CD4-positive, alpha-beta T cell treated with Interleukin-4 for 1 hour (primary cell): ENCODE results near the gene PDE5A.

Experiments
- DNase-seq, 2 donors: peaks; one replicate each; pipeline ENCODE4 v3.0.0-alpha.2; 2020 to 2022

PDE5A gene

DNA sequence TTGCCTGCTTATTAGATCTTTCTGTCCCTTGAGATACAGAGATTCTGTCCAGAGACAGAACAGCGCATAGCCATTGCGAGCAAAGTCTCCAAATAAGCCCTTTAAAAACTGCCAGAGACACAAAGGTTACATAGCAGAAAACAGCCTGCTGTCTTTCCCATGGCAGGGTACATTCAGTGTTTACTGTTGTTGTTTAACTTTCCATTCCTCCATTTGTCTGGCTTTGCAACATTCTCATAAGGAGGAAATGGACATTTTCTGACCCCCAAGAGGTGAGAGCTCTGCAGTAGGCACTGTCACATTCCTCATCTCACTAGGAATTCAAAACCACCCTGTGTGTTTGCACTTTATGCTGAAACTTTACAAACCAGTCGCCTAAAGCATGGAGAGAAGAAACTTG lies 48.3 kb downstream of the PDE5A start:
- DNase-seq = no peak

DNA sequence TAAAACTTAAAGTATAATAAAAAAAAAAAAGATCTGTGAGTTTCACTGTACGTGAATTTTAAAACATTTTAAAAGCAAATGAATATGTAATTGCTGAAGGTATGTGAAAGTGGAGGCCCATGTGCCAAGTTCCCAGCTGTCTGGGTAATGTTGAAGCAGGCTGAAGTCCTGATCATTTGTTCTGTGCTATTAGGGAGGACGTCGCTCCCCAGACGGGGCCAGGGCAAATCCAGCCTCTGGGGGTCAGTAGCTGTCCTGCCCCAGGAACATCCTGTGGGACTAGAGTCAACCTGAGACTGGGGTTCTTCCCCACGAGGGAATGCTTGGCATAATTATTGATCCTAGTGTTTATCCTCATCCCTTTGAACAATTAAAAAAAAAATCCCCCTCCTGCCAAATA lies 48.8 kb downstream of the PDE5A start:
- DNase-seq = no peak

DNA sequence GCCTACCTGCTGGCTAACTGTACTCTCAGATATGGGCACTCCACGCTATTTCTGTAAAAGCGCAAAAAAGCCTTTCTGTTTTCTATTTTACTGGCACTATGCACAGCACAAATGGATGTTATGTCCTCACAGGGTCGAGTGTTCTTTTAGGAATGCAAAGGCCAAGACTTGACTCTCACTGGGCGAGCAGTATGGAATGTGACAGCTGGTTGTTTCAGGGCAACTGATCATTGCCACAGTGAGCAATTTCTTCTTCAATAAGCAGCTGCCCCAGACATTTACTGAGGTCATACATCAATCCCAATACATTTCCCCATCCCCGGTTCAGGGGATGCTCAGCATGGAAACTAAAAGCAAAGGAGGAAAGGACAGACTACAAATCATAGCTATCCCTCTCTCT lies 58.2 kb downstream of the PDE5A start:
- DNase-seq = no peak

DNA sequence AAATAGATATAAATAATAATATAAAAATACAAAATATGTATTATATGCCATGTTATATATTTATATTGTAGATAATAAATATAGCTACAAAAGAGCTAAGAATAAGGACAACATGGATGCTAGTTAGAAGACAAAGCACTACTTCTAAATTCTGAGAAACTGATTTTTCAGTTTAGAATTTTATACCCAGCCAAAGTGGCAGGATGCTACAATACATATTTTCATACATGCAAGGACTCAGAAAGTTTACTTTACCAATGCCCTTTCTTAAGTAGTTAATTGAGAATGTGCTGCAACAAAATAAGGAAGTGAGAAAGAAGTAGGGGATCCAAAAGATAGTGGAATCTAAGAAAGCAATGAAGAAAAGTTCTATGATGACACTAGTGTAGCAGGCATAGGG lies 64.5 kb downstream of the PDE5A start:
- no peak for DNase-seq

DNA sequence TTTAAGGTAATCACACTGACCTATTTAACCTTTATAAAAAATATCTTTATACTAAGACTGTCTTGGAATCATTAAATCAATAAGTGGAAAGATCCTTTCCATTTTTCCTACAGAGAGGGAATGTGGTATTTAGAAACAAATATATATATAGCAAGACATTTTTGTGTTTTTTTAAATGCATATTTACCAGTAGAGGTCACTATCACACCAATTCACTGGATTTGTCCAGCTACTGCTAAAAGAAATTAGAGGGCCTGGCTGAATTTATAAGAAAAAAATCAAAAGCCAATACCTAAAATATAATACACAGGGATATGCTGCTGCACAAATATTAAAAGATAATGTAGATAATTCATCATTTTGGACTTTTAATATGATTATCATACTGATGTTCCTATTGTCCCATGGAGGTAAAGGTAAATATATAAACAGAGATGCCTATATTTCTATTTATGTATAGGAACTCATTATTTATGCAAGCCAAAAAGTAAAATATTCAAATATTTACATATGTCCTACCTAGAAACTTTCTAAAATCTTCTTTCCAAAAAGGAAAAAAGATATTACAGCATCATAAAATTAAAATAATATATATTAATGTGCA lies 69.5 kb downstream of the PDE5A start:
- peak in 1 of 2 donors; percentile 14 for DNase-seq

DNA sequence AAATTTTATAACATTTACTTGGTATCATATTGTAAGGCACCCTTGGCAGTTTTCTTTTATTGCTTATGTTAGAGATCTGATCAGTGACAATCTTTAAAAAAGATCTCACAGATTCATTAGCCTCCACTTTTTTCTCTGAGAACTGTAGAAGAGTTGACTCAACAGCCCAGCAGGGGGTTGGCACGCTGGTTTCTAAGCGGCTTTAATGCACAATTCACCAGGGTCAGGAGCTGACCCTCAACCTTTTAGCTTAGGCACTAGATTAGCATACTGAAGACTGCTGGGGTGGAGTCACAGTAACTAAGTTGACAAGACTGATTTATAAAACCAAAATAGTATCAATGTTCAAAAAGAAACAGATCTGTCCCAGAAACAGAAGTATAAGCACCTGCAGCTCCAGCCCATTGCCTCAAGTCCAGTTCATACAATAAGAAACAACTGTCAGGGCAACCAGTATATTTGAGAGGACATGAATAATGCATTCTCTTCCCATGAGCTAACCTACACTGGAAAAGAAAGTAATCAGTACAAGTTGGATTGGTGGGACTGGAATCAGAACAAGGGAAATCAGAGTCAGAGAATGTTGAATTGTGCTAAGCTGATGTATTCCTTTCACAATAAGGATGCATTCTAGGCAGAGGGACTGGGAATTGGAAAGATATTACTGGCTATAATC lies 77.6 kb downstream of the PDE5A start:
- DNase-seq = no peak

DNA sequence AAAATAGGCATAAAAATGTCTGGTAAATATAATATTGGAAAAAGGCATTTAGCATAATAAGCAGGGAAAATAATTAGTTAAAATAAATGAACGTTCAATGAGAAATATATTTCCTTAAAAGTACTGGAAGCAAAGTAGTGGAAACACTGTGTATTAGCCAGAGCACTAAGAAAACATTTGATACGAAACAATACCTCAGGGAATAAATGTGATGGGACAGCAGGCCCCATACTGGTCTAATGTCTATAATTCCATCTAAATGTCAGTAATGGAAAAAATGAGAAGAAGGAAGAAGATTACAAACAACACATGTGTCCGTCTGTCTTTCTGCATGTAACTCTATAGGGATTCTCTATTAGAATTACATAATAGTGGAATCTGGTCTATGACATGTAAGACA lies 79.0 kb downstream of the PDE5A start:
- DNase-seq = no peak

DNA sequence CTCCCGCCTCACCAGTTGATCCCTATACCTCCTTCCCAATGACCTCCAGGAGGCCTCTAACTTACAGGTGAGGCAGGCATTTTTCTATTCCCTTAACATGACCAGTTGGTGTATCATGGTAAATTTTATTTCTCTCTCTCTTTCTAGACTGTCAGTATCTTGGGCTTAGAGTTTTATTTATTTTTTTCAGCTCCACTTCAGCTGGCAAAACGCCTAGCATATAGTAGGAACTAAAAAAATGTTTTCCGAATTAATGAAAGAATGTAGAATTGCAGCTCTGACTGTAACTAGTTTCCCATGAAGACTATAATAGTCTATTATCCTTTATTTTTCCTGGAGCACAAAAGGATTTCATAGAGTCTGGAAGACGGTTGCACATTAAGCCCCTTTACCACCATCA lies 84.8 kb downstream of the PDE5A start:
- DNase-seq = no peak

DNA sequence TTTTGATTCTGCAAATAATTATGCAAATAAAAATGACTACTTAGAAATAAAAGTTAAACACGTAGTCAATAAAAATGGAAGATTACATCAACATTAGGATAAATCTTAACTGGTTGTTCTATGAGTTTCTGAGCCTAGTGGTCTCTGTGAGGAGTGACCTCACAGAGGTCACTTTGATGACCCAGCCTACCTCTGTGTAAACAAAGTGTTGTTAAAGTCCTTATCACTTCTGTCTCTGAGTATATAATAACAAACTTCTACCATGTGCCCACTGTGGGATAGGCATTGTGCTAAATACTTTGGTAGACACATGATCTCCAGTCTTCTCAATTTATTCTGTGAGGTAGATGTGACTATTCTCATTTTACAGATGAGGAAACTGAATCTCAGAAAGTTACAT lies 85.4 kb downstream of the PDE5A start:
- DNase-seq = no peak

DNA sequence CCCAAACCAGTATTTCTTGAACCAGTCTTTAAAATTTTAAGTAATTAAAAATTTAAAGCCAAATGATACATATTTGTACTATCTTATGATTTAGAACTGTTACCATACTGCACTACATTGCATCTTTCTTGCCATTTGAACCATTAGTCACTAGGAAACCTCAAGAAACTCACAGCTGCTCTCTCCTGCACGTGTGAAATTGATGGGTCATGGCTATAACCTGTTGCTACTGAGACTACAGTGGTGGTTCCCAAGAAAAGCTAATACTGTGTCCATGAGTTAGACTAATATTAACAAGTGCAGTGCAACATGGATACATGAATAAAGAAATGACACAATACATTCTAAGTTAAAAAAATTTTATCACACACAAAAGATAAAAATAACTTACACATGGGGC lies 88.4 kb downstream of the PDE5A start:
- DNase-seq = no peak

DNA sequence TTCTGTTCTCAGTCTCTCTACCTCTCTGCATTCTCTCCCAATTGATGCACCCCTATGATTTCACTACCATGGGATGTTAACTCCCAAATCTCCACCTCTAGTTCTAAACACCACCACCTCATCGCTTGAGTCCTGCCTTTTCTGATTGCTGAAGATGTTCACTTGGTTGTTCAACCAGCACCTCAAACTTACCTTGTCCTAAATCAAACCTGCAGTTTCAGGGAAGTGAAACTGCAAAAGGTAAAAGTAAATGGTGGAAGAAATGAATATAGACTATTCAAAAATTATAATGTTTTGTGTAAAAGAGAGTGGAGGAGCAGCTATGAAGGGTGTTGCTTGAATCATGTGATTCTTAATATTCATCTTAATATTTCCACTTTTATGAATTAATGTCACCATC lies 91.0 kb downstream of the PDE5A start:
- no peak for DNase-seq

DNA sequence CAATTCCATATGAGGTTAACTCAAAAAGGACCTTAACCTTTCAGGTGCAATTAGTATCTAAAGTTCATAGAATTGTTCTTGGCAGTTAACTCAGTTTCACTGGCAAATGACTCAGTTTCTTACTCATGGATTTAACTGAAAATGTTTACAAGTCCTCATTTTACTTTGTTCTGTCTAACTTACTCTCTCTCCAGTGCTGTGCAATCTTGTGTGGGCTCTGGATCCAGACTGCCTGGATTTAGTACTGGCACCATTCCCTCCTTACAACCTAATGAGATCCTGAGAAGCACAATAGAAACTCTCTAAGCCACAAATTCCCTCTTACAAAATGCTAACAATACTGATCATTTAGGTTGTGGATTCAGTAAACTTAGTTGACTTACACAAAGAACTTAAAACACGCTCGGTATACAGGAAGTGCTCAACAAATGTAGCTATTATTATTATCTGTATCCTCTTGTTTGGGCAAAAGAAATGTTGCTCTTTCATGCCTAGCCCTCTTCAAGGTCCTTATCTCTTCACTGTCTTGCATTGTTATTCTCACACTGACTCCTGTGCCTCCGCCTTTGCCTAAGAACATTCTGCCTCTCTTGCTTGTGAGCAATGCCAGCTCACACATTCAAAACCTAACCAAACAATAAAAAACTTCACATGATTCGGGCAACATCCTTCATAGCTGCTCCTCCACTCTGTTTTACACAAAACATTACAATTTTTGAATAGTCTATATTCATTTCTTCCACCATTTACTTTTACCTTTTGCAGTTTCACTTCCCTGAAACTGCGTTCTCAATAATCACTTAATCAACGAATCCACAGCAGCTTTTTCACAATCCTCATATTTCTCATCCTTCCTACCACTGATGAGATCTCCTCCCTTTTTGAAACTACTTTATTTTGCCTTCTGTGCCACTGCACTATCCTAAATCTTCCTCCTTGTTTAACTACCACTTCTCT lies 91.8 kb downstream of the PDE5A start:
- DNase-seq = no peak

DNA sequence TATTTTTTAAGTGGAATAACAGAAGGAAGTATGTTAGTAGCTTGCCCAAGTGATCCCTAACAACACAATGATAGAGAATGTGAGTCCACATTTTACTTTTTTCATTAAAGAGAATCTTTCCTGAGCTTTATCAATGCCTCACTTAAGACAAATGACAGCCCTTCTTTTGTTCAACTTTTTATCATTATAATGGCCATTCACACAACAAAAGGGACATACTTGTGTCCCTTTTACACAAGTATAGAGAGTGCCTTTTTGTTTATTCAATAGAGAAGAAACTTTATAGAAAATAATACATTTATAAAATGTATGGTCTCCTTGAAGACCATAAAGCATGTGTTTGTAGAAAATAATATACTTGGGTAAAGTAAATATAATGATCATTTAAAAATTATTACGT lies 96.3 kb downstream of the PDE5A start:
- no peak for DNase-seq

DNA sequence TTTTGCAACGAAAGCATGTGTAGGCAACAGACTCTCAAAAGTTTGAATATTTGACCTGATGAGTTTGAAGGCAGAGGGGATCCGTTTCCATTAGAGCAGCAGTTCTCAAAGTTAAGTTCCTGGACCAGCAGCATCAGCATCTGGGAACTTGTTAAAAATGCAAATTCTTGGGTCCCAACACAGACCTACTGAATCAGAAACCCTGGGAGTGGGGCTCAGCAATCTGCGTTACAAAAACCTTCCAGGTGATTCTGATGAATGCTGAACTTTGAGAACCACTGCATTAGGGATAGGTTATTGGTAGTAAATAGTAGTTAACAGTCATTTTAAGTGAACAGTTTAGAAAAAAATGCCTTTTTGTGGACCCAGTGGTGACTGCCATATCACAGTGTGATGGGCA lies 98.8 kb downstream of the PDE5A start:
- no peak for DNase-seq

DNA sequence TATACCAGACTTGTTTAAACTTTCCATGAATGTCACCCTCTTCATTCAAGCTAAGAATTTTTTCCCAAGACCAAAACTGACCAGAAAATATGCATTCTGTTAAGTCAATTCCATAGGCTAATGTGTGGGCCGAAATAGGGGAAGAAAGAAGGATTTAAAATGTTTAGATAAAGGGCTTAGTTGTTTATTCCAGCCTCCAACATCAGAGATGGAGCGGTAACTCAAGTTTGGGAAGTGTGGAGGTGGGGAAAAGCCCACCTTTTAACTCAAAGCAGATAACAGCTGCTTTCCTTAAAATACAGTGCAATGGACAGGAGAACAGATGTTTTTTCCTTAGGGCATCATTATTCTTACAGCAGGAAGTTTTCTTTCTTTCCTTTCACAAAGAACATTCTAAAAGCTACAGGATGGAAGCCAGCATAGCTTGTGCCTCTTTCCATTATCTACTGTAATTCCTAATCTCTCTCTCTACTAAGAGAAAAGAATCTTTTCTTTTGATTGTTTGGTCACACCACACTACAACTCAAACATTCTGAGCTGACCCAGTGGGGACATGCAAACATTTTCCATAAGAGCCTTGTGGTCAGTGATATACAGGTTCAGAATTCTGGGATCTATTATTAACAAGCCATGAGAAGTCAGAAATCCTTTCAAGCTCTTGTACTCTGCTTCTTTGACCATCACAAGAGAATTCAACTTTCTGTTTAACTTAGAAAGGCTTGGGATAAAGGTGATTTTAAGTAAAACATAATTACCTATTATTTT lies 101.6 kb downstream of the PDE5A start:
- DNase-seq = no peak

DNA sequence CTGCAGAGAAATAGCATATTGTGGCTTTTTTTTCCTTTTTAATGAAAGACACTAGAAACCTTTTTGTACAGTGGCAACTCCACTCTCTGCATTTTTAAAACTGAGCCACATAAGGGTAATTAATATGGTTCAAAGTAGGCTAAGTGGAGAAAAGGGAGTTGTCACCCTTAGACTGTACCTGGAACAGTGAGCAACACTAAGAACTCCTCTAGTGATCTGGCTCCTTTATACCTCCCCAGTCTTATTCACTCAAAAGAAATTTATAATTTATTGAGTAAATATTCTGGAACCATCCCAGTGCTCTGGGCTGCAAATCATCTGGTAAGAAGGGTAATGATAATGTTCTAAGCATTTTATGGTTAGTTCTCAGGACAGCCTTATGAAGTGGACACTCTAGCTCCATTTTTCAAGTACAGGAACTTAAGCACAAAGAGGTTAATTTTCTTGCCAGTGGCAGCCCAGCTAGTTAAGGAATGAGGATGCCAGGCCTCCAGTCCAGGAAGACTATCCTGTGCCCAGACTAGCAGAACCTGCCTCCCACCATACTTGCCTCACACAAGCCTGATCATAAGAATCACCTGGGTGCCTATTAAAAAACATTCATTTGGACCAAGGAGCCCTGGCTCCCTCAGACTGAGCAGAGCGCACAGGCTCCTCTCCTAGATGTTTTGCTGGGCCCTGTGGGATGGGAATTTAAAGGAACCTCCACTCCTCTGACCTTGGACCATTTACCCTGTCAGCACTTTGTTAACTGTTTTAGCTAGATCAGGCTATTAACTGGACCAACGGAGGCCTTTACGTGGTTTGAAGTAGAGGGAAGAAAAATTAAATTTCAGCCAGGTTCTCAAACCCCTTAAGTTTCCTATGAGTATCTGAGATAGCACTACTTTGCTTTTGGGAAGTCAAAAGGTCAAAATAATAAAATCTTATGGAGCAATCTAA lies 102.6 kb downstream of the PDE5A start:
- DNase-seq = no peak

DNA sequence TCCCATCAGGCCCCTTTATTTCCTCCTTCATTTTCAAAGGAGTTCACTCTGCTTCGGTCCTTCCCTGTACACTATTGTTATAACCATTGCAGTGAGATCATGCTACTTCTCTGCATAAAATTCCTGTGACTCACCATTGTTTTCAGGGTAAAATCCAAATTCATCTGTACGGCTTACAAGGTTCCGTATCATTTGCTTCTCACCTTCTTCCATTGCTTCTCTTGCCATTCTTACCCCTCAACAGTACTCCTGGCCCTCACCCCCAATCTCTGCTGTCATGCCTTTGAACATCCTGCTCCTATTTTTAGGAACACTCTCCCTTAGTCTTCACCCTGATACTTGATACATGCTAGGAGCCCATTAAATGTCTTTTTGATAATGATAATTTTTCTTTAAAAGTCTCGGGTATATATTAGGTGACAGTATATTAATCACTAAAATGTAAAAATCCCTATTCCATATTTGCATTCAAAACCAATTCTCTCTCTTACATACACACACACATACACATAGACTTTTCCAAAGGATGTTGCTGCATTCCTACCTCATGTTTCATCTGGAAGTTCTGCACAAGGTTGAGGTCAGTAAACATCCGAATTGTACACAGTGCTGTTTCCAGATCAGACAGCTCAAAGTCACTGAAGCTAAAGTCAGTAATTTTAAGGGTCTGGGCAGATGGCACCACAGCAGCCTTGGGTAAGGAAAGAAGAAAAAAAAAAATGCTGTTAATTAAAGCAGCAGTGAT lies 103.4 kb downstream of the PDE5A start:
- DNase-seq = no peak

DNA sequence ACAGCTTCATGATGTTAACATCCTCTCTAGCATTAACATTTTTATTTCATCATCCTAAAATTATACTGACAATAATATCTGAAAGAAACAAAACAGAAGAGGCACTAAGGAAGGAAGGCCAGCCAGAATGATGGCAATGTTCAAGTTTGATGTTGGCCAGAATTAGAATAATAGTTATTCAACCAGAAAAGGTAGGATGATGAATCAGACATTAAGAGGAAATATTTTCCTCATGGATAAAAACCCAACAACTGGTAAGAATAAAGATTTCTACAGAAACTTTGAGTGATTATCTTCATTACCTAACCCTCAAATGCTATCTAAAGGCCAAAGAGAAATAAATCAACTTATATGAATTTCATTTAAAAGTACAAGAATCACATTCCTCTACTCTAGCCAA lies 105.2 kb downstream of the PDE5A start:
- no peak for DNase-seq

DNA sequence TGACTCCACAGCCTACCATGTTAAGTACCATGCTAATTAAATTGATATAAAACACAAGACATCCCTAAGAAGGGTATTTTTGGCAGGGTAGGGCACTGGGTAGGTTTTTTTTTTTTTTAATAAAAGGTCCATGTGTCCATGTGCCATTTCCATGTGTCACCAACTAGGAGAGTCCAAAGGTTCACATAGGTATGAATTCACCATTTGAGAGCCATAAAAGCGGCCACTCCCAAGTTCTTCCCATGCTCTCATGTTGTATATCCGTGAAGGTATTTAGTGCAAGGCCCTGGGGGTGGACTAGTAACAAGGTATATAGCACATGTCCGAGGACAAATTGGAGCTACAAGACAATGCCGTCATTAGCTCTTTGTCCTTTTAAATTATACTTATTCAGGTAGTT lies 107.3 kb downstream of the PDE5A start:
- DNase-seq = no peak

DNA sequence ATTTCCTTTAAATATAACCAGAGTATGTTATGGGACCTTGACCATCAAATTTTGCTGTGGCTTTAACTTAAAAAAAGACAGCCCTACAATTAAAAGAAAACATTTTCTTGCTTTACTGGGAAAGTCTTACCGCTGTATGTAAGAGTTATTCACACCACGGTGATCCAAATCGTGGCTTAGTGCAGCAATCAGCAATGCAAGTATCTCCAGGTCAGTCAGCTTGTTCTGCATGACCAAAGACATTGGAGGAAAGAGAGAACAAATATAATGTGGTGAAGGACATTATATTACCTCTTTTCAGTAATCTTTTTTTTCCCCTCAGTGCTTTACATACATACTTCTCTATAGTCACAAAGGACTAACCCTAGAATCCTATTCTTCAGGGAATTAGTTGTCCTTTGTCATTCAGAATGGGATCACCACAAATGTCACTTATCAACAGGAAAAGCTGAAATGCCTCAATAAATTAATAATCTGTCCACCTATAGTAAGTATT lies 109.6 kb downstream of the PDE5A start:
- DNase-seq = no peak
